SIG-M5 treated with dmso at 0.1 percent for 504 hours (cell line): ENCODE measurements around the gene REC8.

Experiments used
- DNase-seq: peaks from one replicate; lab custom pipeline; 2025; ENCODE audit not compliant: unreplicated experiment; lab: John Stamatoyannopoulos, UW

REC8 gene

DNA sequence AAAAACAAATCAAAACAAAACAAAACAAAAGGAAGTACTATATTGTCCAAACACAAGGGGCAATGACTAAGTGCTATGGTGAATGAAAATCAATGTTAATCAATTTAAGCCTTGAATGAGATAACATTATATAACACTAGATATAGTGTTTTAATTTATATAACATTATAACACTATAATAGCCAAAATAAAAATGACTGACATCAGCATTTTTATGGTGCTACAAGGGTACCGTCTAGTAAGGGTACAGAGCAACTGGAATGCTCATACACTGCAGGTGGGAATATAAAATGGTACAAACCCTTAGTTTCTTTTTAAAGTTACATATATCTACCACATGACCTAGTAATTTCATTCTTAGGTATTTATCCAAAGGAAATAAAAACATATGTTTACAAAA, 54.6 kb downstream of the REC8 start:
- no peak for DNase-seq

GRCh38 chr14:24228902-24229301, 57.0 kb downstream of the REC8 start:
- DNase-seq, result no peak
